Muscle of arm (tissue), 12 donors: ENCODE results near the gene RXFP1. TPM values are rescaled to one million over a fixed set of nuclear protein-coding genes. Genes with fewer than 3 reads are reported as not detected.

Source experiments
- DNase-seq: peaks from one replicate; pipeline ENCODE4 v3.0.0-alpha.2; 2013
- polyA plus RNA-seq, 12 donors: library from polyadenylated mRNA; unstranded; fragments of 120-200 nt; gene quantifications; one replicate each; pipeline ENCODE4 v1.2.1, GENCODE V29; 2013; ENCODE audit not compliant: insufficient read length in 12 of 12

The RXFP1 gene
- polyA plus RNA-seq, 12 donors = 0.05 to 0.48 (median 0.13) TPM; not detected in 2

DNA sequence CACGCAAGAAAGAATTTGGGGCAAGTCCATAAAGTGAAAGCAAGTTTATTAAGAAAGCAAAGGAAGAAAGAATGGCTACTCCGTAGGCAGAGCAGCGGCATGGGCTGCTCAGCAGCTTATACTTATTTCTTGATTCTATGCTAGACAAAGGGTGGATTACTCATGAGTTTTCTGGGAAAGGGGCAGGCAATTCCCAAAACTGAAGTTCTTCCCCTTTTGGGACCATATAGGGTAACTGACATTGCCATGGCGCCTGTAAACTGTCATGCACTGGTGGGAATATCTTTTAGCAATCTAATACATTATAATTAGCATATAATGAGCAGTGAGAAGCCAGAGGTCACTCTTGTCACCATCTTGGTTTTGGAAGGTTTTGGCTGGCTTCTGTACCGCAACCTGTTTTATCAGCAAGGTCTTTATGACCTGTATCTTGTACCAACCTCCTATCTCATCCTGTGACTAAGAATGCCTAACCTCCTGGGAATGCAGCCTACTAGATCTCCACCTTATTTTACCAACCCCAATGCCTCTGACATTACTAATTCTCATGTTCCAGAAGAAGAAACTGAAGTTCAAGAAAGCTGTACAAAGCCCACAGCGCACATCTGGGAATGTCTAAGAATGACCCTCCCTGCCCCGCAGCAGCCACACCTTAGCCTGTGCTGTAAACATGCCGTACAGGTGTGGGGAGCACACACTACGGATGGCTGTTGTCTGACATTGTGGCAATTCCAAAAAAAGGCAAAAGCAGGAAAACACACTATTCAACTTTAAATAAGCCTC lies 18.6 kb downstream of the RXFP1 start:
- DNase-seq = no peak

DNA sequence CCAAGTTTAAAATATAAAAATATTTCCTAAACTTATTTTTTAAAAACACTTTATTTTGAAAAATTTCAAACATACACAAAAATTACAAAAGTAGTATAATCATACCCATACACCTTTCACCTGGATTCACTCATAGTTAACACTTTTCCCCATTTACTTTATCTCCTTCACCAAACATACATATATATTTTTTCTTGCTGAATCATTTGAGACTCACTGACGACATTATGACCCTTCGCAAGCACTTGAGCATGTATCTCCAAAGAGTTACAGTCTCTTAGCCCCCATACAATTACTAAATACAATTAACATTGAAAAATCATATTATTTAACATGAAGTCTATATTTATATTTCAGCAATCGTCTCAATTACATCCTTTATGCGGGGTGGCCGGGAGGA lies 19.8 kb downstream of the RXFP1 start:
- no peak for DNase-seq

DNA sequence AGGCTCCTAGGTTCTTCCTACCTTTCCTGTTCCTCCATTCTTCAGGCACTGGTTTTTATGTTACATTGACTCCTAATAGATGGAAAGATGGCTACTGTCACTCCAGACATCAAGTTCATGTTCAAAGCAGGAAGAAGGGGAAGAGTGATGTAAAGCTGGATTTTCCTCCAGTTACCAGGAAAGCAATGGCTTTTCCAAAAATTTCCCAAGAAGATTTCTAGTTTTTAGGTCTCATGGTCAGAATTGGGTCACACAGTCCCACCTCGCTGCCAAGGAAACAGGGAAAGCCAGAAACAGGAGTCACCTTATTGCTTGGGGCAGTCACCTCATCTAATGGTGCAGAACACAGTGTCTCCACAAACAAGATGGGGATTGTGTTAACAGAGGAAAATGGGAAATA lies 21.5 kb downstream of the RXFP1 start:
- DNase-seq = no peak

DNA sequence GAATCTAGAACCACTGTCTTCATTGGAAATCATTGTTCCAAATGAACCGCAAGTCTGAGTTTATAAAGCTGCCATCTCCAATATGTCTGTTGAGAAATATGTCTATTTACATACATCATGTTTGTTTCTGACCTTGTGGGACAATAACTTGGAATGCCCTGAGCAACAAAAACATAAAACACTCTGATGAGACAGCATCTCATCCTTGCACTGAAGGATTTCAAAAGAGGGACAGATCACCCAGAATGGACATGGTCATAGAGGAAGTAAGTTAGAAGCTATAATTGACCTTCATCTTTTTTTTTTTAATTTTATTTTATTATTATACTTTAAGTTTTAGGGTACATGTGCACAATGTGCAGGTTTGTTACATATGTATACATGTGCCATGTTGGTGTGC lies 22.5 kb downstream of the RXFP1 start:
- no peak for DNase-seq

DNA sequence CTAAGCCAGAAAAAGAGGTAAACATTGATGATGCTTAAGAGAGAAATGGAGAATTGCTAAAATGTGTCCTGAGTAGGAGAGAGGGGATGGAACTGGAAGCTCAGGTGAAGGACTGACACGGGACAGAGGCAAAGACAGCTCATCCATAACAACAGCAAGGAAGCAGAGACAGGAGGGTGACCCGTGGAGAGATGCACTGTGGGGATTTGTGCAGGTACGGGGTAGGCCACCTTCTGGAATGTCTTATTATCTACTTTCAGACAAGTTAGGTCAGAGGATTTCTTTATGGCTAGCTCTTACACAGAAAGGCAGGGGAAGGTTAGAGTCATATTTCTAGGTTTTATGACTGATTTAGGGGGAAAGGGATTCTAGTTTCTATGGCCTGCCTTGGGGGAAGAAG lies 31.7 kb downstream of the RXFP1 start:
- no peak for DNase-seq

DNA sequence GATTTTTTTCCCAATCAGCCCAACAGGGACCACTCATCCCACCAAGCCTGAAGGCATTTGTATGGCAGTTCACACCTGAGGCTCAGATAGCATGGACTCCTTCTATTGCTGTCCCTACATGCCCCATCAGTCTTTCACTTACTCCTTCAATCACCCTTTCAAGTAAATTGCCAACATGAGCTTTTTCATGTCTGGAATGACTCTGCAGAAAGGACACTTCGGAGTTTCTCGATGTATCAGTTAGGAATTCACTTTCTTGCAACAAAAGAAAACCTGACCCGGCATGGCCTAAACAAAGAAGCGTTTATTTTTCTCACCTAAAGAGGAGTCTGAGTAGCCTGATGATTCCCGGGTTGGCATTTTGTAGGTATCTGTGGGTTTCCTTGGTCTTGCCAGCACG lies 38.6 kb downstream of the RXFP1 start:
- DNase-seq = no peak

DNA sequence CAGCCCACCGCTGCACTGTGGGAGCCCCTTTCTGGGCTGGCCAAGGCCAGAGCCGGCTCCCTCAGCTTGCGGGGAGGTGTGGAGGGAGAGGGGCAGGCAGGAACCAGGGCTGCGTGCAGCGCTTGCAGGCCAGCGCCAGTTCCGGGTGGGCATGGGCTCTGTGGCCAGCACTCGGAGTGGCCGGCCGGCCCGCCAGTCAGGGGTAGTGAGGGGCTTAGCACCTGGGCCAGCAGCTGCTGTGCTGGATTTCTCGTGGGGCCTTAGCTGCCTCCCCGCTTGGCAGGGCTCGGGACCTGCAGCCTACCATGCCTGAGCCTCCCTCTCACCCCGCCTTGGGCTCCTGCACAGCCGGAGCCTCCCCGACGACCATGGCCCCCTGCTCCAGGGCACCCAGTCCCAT lies 45.2 kb downstream of the RXFP1 start:
- DNase-seq = no peak

DNA sequence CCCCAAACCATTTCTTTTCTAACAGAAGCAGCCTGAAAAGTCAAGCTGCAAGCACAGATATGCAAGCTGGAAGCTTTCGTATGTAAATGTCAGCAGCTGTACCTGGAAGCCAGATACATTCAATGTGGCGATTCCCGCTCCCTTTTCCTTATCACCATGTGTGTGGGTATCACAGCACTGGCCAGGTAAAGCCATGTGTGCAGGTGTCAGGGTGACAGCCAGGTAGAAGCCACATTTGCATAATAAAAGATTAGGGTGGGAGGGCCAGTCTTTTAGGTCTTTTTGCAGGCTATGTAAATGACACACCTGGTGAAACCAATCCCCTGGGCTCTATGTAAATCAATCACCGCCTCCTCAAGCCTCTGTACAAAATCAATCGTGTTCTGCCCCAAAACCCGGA lies 50.1 kb downstream of the RXFP1 start:
- no peak for DNase-seq

DNA sequence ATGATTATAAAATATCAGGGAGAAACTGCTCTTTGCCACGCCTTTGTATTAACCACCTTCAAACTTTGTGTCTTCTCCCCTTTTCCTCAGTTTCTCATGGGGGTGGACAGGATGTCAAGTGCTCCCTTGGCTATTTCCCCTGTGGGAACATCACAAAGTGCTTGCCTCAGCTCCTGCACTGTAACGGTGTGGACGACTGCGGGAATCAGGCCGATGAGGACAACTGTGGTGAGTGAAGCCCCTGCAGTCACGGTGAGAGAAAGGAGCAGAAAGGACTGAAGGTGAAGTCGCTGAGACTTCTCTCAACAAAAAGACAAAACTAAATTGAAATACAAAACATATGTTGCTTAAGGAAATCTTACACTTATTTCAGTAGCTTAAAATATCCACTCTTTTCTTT lies 50.9 kb downstream of the RXFP1 start:
- no peak for DNase-seq

DNA sequence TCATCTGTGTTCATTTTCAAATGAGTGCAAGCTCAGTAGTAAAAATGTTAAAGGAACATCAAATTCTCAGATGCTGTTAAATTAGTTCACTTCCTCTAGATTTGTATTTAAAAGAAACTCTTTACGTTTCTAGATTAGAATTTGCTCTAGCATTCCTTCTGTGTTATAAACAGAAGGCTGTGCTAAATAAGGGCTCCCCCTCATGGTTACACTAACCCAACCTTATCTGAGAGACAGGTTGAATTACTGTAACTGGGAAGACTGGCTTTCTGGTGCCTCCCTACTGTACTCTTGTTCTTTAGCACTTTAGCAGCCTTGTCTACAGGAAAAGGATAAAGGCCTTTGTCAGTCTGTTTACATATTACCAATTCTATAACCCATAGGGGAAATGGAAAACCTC lies 56.8 kb downstream of the RXFP1 start:
- DNase-seq = no peak

DNA sequence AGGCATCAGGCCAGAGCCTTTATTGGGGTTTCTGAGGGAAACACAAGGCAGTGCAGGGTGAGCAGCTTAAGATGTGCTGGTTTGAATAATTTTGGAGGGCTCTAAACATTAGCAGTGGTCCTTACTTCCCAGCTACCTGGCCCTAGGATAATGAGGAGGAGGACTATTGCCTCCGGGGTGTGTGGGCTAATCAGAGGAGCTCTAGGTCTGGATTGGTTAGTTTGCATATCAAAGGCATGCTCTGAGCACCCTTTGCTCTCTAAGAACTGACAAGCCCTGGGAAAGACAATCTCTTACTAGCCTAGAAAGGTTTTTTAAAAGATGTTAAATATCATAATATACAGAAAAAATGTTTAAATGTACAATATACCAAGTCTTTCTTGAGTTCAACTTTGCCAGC lies 58.4 kb downstream of the RXFP1 start:
- DNase-seq = no peak

DNA sequence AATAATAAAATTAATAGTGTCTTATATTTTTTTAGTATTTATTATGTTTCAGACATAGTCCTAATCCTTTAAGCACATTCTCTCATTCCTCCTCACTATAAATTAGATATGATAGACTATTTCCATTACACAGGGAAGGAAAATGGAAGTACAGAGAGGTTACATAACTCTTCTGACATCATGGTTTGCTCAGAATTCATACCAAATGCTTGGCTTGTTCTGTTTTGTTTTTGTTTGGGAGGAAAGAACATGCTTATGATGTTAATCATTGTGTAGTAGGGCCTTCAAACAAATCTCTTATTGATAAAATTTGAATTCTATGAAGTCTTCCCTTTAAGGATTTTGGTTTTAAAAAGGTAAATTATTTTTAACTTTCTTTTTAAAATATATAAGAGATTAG lies 59.5 kb downstream of the RXFP1 start:
- DNase-seq = no peak

DNA sequence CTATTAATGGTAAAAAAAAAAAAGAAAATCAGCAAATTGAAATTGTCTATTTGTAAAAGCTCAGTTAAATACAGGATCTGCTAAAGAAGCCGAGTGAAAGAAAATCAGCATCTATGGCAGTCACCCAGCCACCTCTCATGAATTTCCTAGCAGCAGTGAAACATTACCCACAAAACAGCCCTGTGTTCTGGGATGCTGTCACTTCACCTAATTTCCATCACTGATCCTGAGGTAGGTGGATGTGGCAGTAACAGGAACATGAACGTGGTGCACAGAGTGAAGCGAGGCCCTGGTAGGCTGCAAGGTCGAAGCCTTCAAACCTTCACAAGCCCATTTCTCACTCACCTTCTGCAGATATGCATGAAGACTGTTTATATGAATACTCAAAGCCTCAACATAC lies 65.2 kb downstream of the RXFP1 start:
- DNase-seq = no peak

DNA sequence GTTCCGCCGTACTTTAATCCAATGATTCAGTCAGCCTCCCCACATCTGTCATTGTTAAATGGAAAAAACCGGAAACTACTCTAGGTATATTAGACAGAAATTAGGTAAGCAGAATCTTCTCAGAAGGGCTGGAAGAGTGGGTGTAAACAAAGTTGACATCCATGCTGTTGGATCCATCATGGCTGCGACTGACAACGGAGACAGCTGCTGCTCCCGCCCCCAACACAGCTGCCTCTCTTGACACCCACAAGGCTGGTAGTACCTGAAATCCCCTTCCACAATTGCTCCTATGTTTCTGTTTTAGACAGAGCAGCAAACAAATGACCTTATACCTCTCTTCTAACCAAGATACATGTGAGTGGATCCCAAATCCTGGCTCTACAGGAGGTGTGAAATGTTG lies 66.6 kb downstream of the RXFP1 start:
- DNase-seq = no peak

DNA sequence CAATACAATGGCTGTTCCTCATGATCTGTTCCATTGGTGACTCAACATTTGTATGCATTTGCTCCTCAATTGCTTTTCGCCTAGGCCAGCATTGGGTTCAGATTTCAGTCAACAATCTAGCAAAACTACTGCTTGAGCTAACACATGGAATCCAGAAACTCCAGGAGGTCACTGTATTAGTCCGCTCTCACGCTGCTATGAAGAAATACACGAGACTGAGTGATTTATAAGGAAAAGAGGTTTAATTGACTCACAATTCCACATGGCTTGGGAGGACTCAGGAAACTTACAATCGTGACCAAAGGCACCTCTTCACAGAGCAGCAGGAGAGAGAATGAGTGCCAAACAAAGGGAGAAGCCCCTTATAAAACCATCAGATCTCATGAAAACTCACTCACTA lies 67.1 kb downstream of the RXFP1 start:
- DNase-seq = no peak

DNA sequence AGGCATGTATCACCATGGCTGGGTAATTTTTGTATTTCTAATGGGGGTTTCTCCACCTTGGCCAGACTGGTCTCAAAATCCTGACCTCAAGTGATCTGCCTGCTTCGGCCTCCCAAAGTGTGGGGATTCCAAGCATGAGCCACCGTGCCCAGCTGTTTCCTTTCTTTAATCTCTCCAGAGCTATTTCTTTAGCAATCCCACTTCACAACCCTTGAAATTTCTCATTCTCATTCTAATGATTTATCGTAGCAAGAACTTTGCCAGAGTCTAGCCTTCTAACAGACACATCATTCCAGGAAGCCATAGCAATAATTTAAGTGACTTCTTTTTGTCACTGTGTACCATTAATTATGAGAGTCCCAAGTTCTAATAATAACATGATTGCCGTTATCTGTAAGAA lies 68.6 kb downstream of the RXFP1 start:
- DNase-seq = no peak

DNA sequence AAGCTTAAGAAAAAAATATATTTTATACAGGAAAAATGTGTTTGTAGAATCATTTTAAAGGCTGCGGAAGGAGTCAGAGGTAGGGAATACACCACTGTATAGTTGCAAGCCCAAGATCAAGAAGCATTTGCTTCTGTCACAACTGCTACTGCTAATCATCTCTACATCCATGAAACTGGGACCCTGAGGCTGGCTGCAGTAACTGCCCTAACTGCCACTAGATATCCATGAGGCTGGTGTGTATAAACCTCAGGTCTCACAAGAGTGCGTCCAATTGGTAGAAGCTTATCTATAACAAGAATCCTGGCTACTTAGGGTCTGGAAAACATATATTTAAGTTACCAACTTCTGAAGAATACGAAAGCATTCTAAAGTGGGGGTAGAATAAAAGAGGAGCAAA lies 69.1 kb downstream of the RXFP1 start:
- DNase-seq = no peak

DNA sequence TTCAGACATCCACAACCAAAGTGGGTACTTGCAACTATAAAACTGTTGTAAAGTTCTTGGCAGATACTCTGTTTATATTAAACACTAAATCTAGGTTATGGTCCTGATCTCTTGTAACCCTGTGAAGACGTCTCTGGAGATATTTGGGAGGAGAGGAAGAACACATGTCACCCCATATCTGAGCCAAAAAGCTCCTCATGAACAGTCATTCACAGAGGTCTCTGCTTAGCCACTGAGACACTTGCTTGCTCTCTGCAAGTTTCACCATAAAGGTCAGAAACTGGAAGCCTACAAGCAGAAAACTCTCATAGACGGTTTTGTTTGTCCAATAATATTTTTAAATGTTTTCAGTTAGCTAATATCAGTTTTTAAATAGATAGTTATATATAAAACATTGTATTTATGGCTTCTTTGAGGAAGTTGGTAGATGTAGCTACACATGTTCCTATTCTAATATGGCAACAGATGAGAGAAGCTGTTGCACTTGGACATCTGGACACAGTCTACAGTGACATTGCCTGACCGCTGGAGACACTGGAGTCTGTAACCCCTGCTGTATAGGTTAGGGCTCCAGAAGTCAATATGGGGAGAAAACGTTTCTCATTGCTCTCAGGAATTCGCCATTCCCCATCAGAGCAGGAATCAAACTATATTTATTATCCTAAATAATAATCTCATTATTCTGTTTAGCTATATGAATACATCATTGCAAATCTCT lies 76.4 kb downstream of the RXFP1 start:
- DNase-seq = no peak

DNA sequence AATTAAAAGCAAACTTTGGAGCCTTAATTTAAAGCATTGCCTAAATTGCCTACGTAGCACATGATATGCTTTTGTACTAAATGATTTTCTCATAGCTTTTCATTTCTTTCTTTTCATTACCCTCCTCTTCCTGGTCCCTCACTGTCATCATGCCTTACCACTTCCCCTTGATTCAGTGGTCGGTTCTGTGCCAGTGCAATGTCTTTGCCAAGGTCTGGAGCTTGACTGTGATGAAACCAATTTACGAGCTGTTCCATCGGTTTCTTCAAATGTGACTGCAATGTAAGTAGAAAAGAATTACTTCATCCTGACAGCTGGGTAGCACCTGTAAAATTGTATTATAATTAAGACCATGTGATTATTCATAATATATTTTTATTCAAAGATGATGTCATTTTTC lies 77.5 kb downstream of the RXFP1 start:
- DNase-seq = no peak

DNA sequence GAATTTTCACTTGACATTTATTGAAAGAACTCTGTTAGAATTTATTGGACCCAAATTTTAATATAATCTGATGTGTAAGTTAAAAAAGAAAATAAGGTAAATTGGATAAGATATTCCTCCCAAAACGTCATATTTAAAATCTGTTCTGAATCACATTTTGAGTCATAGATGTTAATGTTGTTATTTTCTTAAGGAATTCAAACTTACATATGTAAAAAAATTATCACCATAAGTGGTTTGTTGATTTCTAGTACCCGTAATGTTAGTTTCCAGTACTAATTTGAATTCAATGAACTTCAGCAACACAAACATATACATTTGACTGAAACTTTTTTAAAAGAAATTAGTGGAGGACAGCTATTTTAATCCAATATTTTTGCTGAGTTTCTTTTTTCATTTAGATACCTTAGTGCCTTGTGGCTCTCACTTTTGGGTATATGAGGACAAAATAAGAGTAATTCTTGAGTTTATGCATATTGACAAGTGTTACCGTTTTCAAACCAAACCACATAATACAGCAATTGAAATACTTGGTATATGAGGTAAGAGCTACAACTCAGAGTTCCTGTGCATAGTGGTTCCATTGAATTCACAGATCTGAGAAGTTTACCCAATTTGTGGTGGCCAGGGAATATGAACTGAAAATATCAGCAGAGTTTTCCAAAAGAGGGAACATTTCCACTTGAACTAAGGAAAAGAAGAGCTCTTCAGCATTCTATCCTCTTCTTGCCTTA lies 78.2 kb downstream of the RXFP1 start:
- DNase-seq = no peak

DNA sequence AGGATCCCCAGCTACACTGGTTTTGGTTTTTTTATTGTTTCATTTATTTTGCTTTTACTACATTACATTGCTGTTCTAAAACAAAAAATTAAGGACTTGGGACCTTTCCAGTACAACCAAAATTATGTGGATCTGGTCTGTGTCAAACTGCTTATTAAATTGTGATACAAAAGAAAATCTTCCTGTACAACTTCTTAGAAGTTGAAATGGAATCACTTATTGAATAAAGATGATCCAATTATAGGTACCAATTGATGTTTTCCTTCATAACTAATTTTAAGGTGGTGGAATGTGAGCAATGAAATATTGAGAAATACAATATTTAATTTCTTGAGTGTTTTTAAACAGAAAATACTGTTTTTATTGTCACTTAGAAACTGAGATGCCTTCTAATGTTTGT lies 82.7 kb downstream of the RXFP1 start:
- DNase-seq = no peak

DNA sequence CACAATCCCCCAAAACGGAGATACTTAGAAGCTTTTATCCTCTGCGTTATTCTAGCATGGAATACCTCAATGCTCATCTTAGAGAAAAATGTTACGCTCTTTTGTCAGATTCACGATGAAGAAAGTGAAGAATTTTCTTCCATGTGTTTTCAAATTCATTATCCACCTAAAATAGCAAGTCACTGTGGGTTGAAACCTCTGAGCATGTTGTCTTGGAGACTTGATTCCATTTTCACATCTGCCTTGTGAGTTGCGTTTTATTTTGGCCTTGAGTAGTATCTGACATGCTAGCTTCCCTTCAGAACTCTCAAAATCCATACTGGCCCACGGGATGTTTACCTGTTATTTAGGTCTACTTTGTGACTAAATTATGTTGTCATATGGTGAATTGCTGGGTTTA lies 83.7 kb downstream of the RXFP1 start:
- DNase-seq = no peak

DNA sequence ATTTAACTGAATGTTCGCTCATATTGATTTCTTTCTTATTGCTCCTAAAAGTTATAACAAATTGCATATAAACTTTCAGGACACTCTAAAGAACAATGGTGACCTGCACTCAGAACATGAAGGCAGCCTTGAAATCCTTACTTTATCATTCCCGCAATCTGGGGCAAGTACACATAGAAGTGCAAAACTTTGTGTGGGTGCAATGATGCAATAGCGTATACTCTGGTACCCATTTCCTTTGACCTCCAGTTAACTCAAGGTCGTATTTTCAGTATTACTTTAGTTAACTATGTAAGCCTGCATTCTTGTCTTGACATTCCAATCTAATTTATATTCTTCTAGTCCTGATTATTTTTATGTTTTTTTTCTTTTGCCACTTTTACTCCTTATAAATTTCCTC lies 85.3 kb downstream of the RXFP1 start:
- no peak for DNase-seq
